RKO (cell line): ENCODE results near the gene TTC21A.

ENCODE experiments used
- DNase-seq: peaks from one replicate; pipeline ENCODE4 v3.0.0-alpha.2; 2016; ENCODE audit warnings: low spot score

The TTC21A gene

GRCh38 chr3:39177708-39178332, 70.3 kb downstream of the TTC21A start:
- DNase-seq: peak; percentile 95

- peak; percentile 71 for DNase-seq
Observed at GRCh38 chr3:39178553-39178952, 71.1 kb downstream of the TTC21A start.

GRCh38 chr3:39180183-39180545, 72.7 kb downstream of the TTC21A start:
- peak; percentile 16 for DNase-seq

- peak; percentile 86 for DNase-seq
Observed at GRCh38 chr3:39180546-39181346, 73.3 kb downstream of the TTC21A start.

- DNase-seq: no peak
Observed at GRCh38 chr3:39181408-39182335, 74.2 kb downstream of the TTC21A start.

- DNase-seq: no peak
Observed at GRCh38 chr3:39183211-39184080, 76.0 kb downstream of the TTC21A start.

GRCh38 chr3:39184081-39184967, 76.8 kb downstream of the TTC21A start:
- DNase-seq: no peak

GRCh38 chr3:39184968-39185285, 77.4 kb downstream of the TTC21A start:
- no peak for DNase-seq

- no peak for DNase-seq
Observed at GRCh38 chr3:39185326-39185958, 78.0 kb downstream of the TTC21A start.

- no peak for DNase-seq
Observed at GRCh38 chr3:39185959-39186691, 78.6 kb downstream of the TTC21A start.

GRCh38 chr3:39186692-39187151, 79.2 kb downstream of the TTC21A start:
- DNase-seq: no peak

- DNase-seq: no peak
Observed at GRCh38 chr3:39187372-39188155, 80.1 kb downstream of the TTC21A start.
